H9 (cell line): ENCODE results near the gene DAB2IP. TPM values are rescaled to one million over a fixed set of nuclear protein-coding genes. Genes with fewer than 3 reads are reported as not detected.

ENCODE experiments used
- DNase-seq: peaks from one replicate; pipeline ENCODE4 v3.0.0-alpha.2; 2017
- H2AFZ ChIP-seq: one replicate; pipeline ENCODE4 v1.6.1; 2013; ENCODE audit warnings: mild to moderate bottlenecking, low read length, control low read depth, moderate library complexity
- H2AK5ac ChIP-seq: 2 replicates; pipeline ENCODE4 v1.6.1; 2013; ENCODE audit warnings: low read length, control low read depth, mixed read lengths; ENCODE audit not compliant: insufficient read length
- H2BK120ac ChIP-seq: one replicate; pipeline ENCODE4 v1.6.1; 2013; ENCODE audit warnings: low read depth, mild to moderate bottlenecking, low read length, control low read depth, inconsistent platforms; ENCODE audit not compliant: poor library complexity, severe bottlenecking
- H2BK12ac ChIP-seq: 2 replicates; pipeline ENCODE4 v1.6.1; 2013; ENCODE audit warnings: low read length, control low read depth, mixed read lengths, low read depth; ENCODE audit not compliant: insufficient read length
- H2BK15ac ChIP-seq: 2 replicates; pipeline ENCODE4 v1.6.1; 2013; ENCODE audit warnings: low read depth, low read length, control low read depth
- H2BK20ac ChIP-seq: one replicate; pipeline ENCODE4 v1.6.1; 2013; ENCODE audit warnings: low read depth, mild to moderate bottlenecking, low read length, control low read depth, inconsistent platforms; ENCODE audit not compliant: poor library complexity, severe bottlenecking
- H2BK5ac ChIP-seq: 2 replicates; pipeline ENCODE4 v1.6.1; 2013; ENCODE audit warnings: low read length, control low read depth, mixed read lengths; ENCODE audit not compliant: insufficient read length
- H3K14ac ChIP-seq: 2 replicates; pipeline ENCODE4 v1.6.1; 2013; ENCODE audit warnings: low read length, control low read depth; ENCODE audit not compliant: insufficient read depth
- H3K18ac ChIP-seq: 2 replicates; pipeline ENCODE4 v1.6.1; 2013; ENCODE audit warnings: low read depth, mild to moderate bottlenecking, mixed read lengths, low read length, control low read depth; ENCODE audit not compliant: insufficient read length
- H3K23ac ChIP-seq: 2 replicates; pipeline ENCODE4 v1.6.1; 2013; ENCODE audit warnings: low read length, control low read depth, mixed read lengths, low read depth; ENCODE audit not compliant: insufficient read length
- H3K23me2 ChIP-seq: 2 replicates; pipeline ENCODE4 v1.6.1; 2013; ENCODE audit warnings: low read depth, mild to moderate bottlenecking, mixed read lengths, low read length, control low read depth; ENCODE audit not compliant: insufficient read length, poor library complexity, severe bottlenecking
- H3K27ac ChIP-seq: 2 replicates; pipeline ENCODE4 v1.5.1; 2013; ENCODE audit warnings: low read length, control low read depth, mixed read lengths, low read depth; ENCODE audit not compliant: insufficient read length
- H3K27me3 ChIP-seq: 2 replicates; pipeline ENCODE4 v1.6.1; 2013; ENCODE audit warnings: low read length, control low read depth, inconsistent platforms; ENCODE audit not compliant: insufficient read depth
- H3K4ac ChIP-seq: 2 replicates; pipeline ENCODE4 v1.6.1; 2013; ENCODE audit warnings: low read depth, mild to moderate bottlenecking, control low read depth, inconsistent platforms, low read length, moderate library complexity
- H3K4me1 ChIP-seq: 2 replicates; pipeline ENCODE4 v1.6.1; 2013; ENCODE audit warnings: low read length, control low read depth, inconsistent platforms; ENCODE audit not compliant: insufficient read depth
- H3K4me2 ChIP-seq: 2 replicates; pipeline ENCODE4 v1.6.1; 2013; ENCODE audit warnings: low read length, control low read depth, mixed read lengths; ENCODE audit not compliant: insufficient read length, insufficient read depth
- H3K56ac ChIP-seq: 2 replicates; pipeline ENCODE4 v1.6.1; 2013; ENCODE audit warnings: low read depth, mild to moderate bottlenecking, mixed read lengths, low read length, control low read depth; ENCODE audit not compliant: insufficient read length
- H3K79me1 ChIP-seq: 2 replicates; pipeline ENCODE4 v1.6.1; 2013; ENCODE audit warnings: low read depth, mild to moderate bottlenecking, moderate library complexity, low read length, control low read depth, inconsistent platforms; ENCODE audit not compliant: insufficient read depth, poor library complexity, severe bottlenecking
- H3K79me2 ChIP-seq: 2 replicates; pipeline ENCODE4 v1.6.1; 2013; ENCODE audit warnings: low read length, control low read depth, inconsistent platforms; ENCODE audit not compliant: insufficient read depth
- H3K9ac ChIP-seq: 2 replicates; pipeline ENCODE4 v1.6.1; 2013; ENCODE audit warnings: low read length, control low read depth, mixed read lengths; ENCODE audit not compliant: insufficient read length; ENCODE audit errors: extremely low read depth
- H3K9me3 ChIP-seq: one replicate; pipeline ENCODE4 v1.6.1; 2013; ENCODE audit warnings: low read depth, low read length, inconsistent platforms; ENCODE audit not compliant: control insufficient read depth
- H3T11ph ChIP-seq: one replicate; pipeline ENCODE4 v1.6.1; 2013; ENCODE audit warnings: mild to moderate bottlenecking, low read length, control low read depth, inconsistent platforms
- H4K20me1 ChIP-seq: one replicate; pipeline ENCODE4 v1.6.1; 2013; ENCODE audit not compliant: control insufficient read depth, insufficient read length, insufficient read depth
- H4K5ac ChIP-seq: 2 replicates; pipeline ENCODE4 v1.6.1; 2013; ENCODE audit warnings: low read depth, mild to moderate bottlenecking, mixed read lengths, low read length, control low read depth; ENCODE audit not compliant: insufficient read length
- H4K8ac ChIP-seq: replicated peaks from 2 replicates; pipeline ENCODE4 v1.6.1; 2013; ENCODE audit warnings: low read length, control low read depth, mixed read lengths, low read depth; ENCODE audit not compliant: insufficient read length
- H4K91ac ChIP-seq: 2 replicates; pipeline ENCODE4 v1.6.1; 2013; ENCODE audit warnings: low read depth, mild to moderate bottlenecking, moderate library complexity, mixed read lengths, low read length, control low read depth; ENCODE audit not compliant: insufficient read length
- H3K27ac Mint-ChIP-seq, 3 experiments: 2 replicates in 2 of 3; 3 replicates in 1 of 3; pipeline ENCODE4 v1.8.0; 2020 to 2021; ENCODE audit warnings: mixed read lengths in 3 of 3, mild to moderate bottlenecking in 1 of 3, moderate library complexity in 1 of 3
- H3K27me3 Mint-ChIP-seq: 2 replicates; pipeline ENCODE4 v1.8.0; 2021; ENCODE audit warnings: low read depth, mild to moderate bottlenecking, moderate library complexity, mixed read lengths
- H3K36me3 Mint-ChIP-seq, 3 experiments: 2 replicates in 2 of 3; 3 replicates in 1 of 3; pipeline ENCODE4 v1.8.0; 2020 to 2021; ENCODE audit warnings: low read depth in 3 of 3, mixed read lengths in 3 of 3; ENCODE audit not compliant: insufficient read depth in 1 of 3
- H3K4me1 Mint-ChIP-seq, 2 experiments: 2 replicates each; pipeline ENCODE4 v1.8.0; 2020; ENCODE audit warnings: mixed read lengths in 2 of 2
- H3K4me3 Mint-ChIP-seq, 2 experiments: 2 replicates in 1 of 2; 3 replicates in 1 of 2; pipeline ENCODE4 v1.8.0; 2020 to 2021; ENCODE audit warnings: mild to moderate bottlenecking in 2 of 2, mixed read lengths in 2 of 2, moderate library complexity in 1 of 2
- H3K9me3 Mint-ChIP-seq, 2 experiments: 2 replicates in 1 of 2; 3 replicates in 1 of 2; pipeline ENCODE4 v1.8.0; 2020; ENCODE audit warnings: mild to moderate bottlenecking in 2 of 2, mixed read lengths in 2 of 2, moderate library complexity in 1 of 2
- WGBS: extraction: QIAGEN DNeasy Blood & Tissue Kit; methylation state at CpG from one replicate; pipeline ENCODE4 v1.1.7; 2013; ENCODE audit warnings: missing lambda C conversion rate, low lambda C conversion rate, mixed read lengths; ENCODE audit not compliant: insufficient read length; ENCODE audit errors: extremely low coverage; 5-methylcytosine and 5-hydroxymethylcytosine counted together
- total RNA-seq: library from RNA; stranded (reverse); gene quantifications from 2 replicates; pipeline ENCODE4 v1.2.1, GENCODE V29; 2021
- TF ChIP-seq, protein P1 (sequence below): fragments of 200-600 bp; sonication (generic); conservative IDR thresholded peaks from 3 replicates; pipeline ENCODE4 v1.8.0; 2021; ENCODE audit warnings: antibody characterized with exemption, mild to moderate bottlenecking

DAB2IP gene
- total RNA-seq, 1 experiment from 2014 or later: 22.6 TPM

DNA sequence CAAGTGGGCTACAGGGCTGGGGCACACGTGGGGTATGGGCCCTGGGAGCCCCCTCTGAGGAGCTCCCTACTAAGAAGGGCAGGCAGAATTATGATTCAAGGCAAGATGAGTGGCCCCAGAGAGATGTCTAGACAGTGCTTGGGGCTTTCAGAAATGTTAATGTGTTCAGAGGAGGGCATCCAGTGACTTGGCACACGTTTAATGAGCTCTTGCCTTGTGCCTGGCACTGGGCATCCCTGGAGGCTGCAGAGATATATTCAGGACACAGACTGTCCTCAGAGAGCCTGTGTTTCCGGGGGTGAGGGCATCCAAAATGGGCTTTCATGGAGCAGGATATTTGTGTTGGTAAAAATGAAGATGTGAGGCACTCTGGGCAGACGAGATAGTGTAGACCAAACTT is 25.4 kb upstream of the DAB2IP start:
- Histone ChIP-seq H2AFZ (no peak overlapping the region), H3K4me1 (no peaks in the 10 kb centered on the region), H3K27ac (no peak overlapping the region), H3K27me3 (no peaks in the 10 kb centered on the region), H2BK20ac (no peak overlapping the region), H2BK15ac (no peak overlapping the region), H3K79me2 (no peaks in the 10 kb centered on the region), H3K14ac (no peak overlapping the region), H4K20me1 (no peaks in the 10 kb centered on the region), H3K23ac (no peak overlapping the region), H3T11ph (no peak overlapping the region), H2BK12ac (no peak overlapping the region), H4K8ac (no peak overlapping the region), H2AK5ac (no peak overlapping the region), H2BK5ac (no peak overlapping the region), H4K91ac (no peak overlapping the region), H3K4me2 (no peak overlapping the region), H3K56ac (no peak overlapping the region), H3K79me1 (no peaks in the 10 kb centered on the region), H3K9ac (no peak overlapping the region), H3K9me3 (no peaks in the 10 kb centered on the region), H3K23me2 (no peaks in the 10 kb centered on the region), H2BK120ac (no peak overlapping the region), H3K18ac (no peak overlapping the region), H3K4ac (no peak overlapping the region), H4K5ac (no peak overlapping the region)
- no peaks in the 10 kb centered on the region for H3K27me3 Mint-ChIP-seq
- 0 out of 7 replicates have a peak overlapping the region, but pooled peaks of 1 of the 3 experiments have one; percentile 51 for H3K27ac Mint-ChIP-seq
- H3K36me3 Mint-ChIP-seq: no peaks in the 10 kb centered on the region
- no peak for DNase-seq
- no CpG with 5 or more reads among the region's 4 CpGs for WGBS
- TF ChIP-seq, protein P1, sequence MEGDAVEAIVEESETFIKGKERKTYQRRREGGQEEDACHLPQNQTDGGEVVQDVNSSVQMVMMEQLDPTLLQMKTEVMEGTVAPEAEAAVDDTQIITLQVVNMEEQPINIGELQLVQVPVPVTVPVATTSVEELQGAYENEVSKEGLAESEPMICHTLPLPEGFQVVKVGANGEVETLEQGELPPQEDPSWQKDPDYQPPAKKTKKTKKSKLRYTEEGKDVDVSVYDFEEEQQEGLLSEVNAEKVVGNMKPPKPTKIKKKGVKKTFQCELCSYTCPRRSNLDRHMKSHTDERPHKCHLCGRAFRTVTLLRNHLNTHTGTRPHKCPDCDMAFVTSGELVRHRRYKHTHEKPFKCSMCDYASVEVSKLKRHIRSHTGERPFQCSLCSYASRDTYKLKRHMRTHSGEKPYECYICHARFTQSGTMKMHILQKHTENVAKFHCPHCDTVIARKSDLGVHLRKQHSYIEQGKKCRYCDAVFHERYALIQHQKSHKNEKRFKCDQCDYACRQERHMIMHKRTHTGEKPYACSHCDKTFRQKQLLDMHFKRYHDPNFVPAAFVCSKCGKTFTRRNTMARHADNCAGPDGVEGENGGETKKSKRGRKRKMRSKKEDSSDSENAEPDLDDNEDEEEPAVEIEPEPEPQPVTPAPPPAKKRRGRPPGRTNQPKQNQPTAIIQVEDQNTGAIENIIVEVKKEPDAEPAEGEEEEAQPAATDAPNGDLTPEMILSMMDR: no peak
- H3K4me1 Mint-ChIP-seq: peaks cover 4 to 10% of the 10 kb centered on the region in 2 experiments
- H3K4me3 Mint-ChIP-seq: no peak overlapping the region
- H3K9me3 Mint-ChIP-seq: no peaks in the 10 kb centered on the region
